HG02759 (cell line): Measurements from ENCODE around the gene BIRC5.

Experiments used
- ATAC-seq: cut with Tn5 transposase; IDR thresholded peaks from one replicate; pipeline ENCODE4 v1.9.1; 2021; ENCODE audit warnings: mild to moderate bottlenecking, moderate library complexity; ENCODE audit not compliant: unreplicated experiment

Gene BIRC5

GRCh38 chr17:78255029-78255656 is 41.1 kb downstream of the BIRC5 start:
- no peak for ATAC-seq

GRCh38 chr17:78255953-78256706 is 42.1 kb downstream of the BIRC5 start:
- no peak for ATAC-seq

DNA sequence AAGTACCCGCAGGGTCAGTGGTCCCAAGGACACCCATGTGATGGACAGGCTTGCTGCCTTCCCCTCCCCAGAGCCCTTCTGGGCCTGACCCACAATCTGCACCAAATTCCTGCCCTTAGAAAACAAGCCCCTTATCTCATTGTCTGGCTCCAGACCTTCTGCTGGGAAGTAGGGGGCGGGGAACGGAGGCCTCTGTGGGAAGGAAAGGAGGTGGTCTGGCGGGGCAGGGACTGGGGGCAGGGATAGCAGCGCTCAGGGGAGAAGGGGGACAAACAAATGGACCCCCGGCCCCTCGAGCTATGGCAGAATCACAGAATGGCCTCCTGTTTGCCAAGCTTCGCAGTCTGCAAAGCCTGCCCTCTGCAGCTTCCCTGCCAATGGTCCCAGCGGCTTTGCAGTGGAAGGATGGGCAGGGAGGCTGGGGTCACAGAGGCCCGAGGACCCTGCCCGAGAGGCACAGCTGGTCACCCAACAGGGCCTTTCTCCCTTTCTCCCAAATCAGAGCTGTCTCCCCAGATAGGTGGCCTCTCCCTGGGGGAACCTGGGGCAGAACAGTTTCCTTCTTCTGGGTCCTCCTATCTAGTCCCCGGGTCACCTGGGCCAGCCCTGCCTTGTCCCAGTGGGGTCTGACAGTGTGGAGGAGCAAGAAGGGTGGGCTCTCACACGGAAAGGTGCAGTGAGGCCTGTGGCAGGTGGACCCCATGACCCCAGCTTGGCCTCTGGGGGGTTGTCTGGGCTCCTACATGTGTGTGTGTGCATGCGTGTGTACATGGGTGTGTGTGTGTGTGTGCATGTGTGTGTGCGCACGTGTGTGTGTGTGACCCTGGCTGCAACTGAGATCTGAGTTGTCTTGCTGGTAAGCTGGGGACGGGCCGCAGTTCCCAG is 42.9 kb downstream of the BIRC5 start:
- no peak for ATAC-seq

DNA sequence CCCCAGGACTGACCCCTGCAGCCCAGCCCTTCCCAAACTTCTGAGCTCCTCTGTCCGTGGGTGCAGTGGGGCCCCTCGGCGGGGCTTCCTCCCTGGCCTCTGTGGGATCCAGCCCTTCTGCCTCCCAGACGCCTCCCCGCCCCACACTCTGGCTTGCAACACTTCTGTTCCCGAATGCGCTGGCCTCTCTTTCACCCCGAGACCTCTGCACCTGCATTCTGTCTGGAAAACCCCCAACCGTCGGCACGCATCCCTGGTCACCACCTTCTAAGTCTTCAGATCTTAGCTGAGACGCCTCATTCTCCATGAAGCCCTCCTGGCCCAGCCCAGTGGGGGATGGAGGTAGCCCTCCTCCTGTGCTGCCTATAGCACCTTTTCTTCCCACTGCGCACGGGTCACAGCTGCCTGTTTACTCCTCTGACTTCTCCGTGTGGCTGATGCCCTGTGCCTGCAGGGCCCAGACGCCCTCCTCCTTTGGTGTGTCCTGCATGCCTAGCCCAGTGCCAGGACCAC is 43.8 kb downstream of the BIRC5 start:
- ATAC-seq = no peak

DNA sequence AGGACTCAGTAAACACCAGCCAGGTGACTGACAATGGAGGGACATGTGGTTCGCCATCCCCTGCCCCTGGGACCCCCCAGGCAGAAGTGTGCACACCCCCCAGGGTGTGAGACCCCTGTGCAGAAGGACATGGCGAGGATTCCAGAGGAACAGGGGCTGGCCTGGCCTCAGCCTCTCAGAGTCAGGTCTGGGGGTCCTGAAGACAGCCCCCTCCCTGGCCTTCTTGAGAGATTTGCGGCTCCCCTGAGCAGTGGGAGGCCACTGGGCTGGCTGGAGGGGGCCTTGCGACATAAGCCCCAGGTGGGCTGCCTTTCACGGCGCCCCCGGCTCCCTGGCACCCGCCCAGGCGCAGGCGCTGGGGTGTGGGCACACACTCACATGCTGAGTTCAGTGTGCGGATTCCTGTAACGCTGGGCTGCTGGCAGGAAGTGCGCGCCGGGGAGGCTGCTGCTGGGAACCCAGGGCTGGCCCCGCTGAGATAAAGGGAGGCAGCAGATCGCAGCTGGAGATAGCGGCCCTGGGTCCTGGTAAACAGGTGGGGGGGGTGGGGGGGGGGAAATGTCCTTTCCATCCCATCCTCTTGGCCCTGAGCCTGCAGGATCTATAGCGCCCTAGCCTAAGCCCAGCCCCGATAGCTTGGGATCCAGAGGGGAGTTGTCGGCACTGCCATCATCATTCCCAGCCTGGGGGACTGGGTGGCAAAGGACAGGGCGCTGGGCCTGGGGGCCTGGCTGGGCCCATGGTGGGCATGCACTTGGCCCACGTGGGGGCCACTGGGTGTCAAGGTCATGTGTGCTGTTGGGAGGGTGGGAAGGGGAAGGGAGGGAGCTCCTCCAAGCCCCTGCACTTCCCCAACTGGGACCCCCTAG is 44.5 kb downstream of the BIRC5 start:
- no peak for ATAC-seq

DNA sequence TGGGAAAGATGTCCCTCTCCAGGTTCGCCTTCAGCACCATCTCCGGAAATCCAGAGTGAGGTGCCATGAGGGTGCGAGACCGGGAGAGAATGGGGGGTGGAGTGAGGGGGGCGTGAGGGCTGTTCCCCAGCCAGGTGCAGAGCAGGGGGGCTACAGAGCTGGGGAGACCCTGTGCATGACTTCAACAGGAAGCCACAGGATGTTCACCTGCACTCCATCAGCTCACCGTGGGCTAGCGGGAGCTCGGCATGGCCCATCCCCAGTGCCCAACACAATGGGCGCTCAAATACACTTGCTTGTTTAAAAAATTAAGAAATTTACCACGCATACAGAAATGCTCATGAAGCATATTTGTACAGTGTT is 45.1 kb downstream of the BIRC5 start:
- ATAC-seq = no peak

DNA sequence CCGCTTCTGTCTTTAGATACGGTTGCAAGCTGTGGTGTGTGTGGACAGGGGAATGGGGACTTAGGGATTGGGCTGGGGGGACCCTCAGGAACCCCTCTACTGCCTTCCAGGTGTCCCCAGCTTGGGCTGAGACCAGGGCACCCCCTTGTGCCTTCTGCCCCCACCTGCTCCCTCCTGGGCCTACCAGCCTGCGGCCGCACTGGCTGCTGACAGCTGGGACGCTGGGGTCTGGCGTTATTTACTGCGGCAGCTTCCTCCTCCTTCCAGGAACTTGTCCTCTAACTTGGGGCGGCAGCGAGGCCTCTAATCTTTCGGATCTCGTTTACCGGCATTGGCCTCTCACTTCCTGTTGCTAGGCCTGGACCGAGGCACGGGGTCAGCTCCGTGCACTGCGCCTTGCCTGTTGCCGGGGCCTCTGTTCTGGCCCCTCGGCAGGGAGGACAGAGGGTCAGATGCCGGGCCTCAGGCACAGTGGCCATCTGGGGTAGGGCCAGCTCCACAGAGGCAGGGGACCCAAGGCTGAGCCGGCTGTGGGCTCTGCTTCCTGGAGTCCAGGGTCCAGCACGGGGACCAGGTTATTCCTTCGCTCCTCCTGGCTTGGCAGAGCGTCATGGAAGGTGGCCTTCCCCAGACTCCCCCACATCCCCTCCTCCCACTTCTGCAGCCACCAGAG is 49.1 kb downstream of the BIRC5 start:
- no peak for ATAC-seq

DNA sequence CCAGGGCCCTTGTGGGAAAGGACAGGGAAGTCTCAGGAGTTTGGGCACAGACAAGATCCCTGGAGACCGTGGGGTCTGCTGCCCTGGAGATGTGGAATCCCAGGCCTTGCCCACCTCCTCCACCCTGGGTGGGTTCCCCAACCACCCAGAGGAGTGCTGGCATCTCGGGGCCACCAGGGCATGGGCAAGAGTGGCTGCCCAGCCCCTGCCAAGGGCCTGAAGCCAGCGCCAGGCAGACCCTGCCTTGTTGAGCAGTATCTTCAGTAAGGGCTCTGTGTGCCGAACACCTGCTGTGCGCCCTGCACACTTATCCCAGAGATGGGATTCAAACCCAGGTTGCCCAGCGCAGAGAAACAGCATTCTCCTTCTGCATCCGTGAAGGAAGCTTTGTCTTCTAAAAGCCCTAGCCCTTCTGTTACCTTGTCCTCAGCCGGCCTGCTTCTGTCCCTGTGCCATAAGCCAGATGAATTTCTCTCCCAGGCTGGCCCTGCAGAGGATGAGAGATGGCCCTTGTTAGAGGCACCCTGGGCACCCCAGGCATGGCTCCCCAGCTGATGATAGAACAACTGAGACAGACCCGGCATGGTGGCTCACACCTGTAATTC is 49.8 kb downstream of the BIRC5 start:
- ATAC-seq = no peak

- no peak for ATAC-seq
These were observed 50.5 kb downstream of the BIRC5 start for GRCh38 chr17:78264590-78264989.

DNA sequence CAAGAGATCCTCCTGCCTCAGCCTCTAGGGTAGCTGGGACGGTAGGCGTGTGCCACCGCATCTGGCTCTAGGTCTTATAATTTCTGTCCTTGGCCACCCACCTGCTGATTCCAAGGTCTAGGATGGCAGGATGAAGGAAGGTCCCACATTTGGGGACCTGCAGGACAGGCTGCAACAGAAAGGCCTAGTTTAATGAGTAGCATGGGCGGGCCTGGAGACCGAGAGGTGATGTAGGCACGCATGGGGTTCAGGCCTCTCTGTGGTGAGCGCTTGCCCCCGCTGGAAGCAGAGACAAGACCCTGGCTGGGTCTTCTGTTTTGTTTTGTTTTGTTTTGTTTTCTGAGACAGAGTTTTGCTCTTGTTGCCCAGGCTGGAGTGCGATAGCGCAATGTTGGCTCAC is 51.1 kb downstream of the BIRC5 start:
- ATAC-seq = no peak

GRCh38 chr17:78266231-78266631 is 52.2 kb downstream of the BIRC5 start:
- no peak for ATAC-seq

GRCh38 chr17:78266771-78267170 is 52.7 kb downstream of the BIRC5 start:
- ATAC-seq = no peak

DNA sequence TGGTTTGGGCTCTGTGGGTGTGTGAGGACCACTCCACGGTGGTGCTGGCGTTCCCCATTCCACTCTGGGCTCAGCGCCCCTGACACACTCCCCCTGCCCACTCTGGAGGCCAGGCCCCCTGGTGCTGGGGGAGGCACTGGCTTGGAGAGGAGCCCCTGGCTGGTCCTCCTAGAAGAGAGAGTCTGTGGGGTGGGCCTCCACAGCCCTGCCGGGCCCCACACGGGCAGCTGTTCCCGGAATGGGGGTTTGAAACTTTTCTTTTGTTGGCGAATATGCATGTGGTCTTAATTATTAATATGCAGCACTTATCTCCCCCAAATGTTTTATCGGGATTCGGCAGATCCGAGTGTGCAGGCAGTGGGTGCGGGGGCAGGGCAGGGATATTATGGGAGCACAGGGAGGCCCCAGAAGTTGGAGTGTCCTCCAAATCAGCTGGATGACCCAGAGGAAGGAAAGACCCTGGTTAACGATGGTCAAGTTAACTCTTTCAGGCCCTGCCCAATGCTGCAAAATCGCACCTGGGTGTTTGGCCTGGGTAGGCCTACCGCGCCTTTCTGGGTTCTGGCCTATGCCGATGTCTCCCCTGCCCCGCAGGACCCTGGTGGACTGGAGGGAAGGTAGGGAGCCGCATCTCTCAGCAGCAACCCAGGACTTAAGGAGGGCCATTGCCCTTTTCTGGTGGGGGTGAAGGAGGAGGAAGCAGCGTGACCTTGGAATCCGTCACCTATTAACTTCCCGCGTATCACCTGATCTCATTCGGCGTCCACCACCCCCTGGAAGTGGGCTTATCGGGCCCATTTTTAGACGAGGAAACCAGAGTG is 53.4 kb downstream of the BIRC5 start:
- no peak for ATAC-seq

- no peak for ATAC-seq
These were observed 54.3 kb downstream of the BIRC5 start for GRCh38 chr17:78268191-78268874.

- ATAC-seq = no peak
These were observed 55.2 kb downstream of the BIRC5 start for GRCh38 chr17:78268951-78269905.

GRCh38 chr17:78269955-78270381 is 55.9 kb downstream of the BIRC5 start:
- no peak for ATAC-seq
